ENCODE data around the gene SET. TPM values are rescaled to one million over a fixed set of nuclear protein-coding genes. Genes with fewer than 3 reads are reported as not detected.

Gene SET
- total and polyA plus RNA-seq, 2 of the 13 experiments (the other 11 are each of a cell fraction or from before 2014, with no cell fraction given) = 94.2 to 611 TPM

DNA sequence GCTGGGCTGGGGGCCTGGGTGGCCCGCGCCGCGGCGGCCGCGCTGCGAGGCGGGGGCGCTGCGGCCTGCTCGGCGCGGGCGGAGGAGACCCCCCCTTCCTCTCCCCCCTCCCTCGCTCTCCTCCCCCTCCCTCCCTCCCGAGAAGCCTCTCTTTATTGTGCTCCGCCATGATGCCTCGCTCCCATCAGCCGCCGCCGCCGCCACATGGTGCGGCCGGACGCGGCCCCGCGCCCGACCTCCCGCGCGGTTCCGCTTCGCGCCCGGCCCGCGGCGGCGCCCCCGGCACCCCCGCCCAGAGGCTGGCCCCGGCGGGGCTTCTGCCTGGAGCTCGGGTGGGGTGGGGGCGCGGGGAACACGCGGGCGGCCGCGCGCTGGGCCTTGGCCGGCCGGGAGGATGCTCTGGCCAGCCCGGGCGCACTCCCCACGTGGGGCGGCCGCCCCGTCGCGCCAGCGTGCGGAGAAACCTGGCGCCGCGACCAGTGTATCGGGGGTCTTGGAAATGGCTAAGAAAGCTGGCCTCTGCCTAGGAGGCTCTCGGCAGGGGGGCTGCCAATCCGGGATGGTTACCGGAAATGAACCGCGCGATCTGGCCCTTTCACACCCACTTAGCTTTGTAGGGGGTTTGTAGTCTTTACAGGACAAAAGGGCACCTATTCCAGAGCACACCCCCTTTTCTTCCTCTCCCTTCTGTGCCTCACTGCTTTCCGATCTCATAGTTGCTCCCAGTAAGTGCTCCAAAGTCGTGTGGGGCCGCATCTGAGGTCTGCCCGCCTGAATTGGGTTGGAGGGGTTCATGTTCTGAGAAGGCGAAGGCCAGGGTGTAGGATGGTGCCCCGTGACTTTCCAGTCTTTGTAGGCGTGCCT, 1.0 kb downstream of the SET start (continued):
- no peak for TF ChIP-seq ATF4 (CRISPR knock-in tag; IDR thresholded peaks at IDR 0.05)
- TF ChIP-seq, protein P1, sequence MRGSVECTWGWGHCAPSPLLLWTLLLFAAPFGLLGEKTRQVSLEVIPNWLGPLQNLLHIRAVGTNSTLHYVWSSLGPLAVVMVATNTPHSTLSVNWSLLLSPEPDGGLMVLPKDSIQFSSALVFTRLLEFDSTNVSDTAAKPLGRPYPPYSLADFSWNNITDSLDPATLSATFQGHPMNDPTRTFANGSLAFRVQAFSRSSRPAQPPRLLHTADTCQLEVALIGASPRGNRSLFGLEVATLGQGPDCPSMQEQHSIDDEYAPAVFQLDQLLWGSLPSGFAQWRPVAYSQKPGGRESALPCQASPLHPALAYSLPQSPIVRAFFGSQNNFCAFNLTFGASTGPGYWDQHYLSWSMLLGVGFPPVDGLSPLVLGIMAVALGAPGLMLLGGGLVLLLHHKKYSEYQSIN (CRISPR knock-in tag; IDR thresholded peaks at IDR 0.05; ENCODE audit: borderline replicate concordance) = no peak
- no peak for TF ChIP-seq NFE2L2 (IDR thresholded peaks at IDR 0.05; ENCODE audit: low read length)
- no peak for TF ChIP-seq ZNF446 (CRISPR knock-in tag; IDR thresholded peaks at IDR 0.05)
- 0 out of 2 replicates have a peak, but pooled peaks have one; percentile 42 for TF ChIP-seq HNF1B (CRISPR knock-in tag; IDR thresholded peaks at IDR 0.05)
- TF ChIP-seq HNRNPLL (IDR thresholded peaks at IDR 0.05; ENCODE audit: low read depth, low read length, poor library complexity, severe bottlenecking) = no peak
- TF ChIP-seq NKX3-1 (CRISPR knock-in tag; IDR thresholded peaks at IDR 0.05) = no peak
- no peak for TF ChIP-seq ZBTB8A (CRISPR knock-in tag; IDR thresholded peaks at IDR 0.05; ENCODE audit: borderline replicate concordance, low read depth)
- no peak for TF ChIP-seq ADNP (CRISPR knock-in tag; IDR thresholded peaks at IDR 0.05)
- no peak for TF ChIP-seq GRHL1 (CRISPR knock-in tag; conservative IDR thresholded peaks at IDR 0.05)
- no peak for TF ChIP-seq SRSF4 (IDR thresholded peaks at IDR 0.05; ENCODE audit: low read depth, low read length, poor library complexity, severe bottlenecking)
- TF ChIP-seq RBM22 (optimal IDR thresholded peaks at IDR 0.05; ENCODE audit: low read length) = peak; percentile 80
- no peak for TF ChIP-seq CAMTA2 (CRISPR knock-in tag; IDR thresholded peaks at IDR 0.05; ENCODE audit: borderline replicate concordance)
- no peak for TF ChIP-seq KLF16 (CRISPR knock-in tag; IDR thresholded peaks at IDR 0.05)
- 0 out of 2 replicates have a peak, but pooled peaks have one; percentile 23 for TF ChIP-seq ZNF607 (CRISPR knock-in tag; IDR thresholded peaks at IDR 0.05; ENCODE audit: borderline replicate concordance)
- TF ChIP-seq, protein P2, sequence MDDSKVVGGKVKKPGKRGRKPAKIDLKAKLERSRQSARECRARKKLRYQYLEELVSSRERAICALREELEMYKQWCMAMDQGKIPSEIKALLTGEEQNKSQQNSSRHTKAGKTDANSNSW (CRISPR knock-in tag; IDR thresholded peaks at IDR 0.05; ENCODE audit: borderline replicate concordance) = no peak
- TF ChIP-seq, protein P3, sequence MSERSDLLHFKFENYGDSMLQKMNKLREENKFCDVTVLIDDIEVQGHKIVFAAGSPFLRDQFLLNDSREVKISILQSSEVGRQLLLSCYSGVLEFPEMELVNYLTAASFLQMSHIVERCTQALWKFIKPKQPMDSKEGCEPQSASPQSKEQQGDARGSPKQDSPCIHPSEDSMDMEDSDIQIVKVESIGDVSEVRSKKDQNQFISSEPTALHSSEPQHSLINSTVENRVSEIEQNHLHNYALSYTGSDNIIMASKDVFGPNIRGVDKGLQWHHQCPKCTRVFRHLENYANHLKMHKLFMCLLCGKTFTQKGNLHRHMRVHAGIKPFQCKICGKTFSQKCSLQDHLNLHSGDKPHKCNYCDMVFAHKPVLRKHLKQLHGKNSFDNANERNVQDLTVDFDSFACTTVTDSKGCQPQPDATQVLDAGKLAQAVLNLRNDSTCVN (CRISPR knock-in tag; IDR thresholded peaks at IDR 0.05; ENCODE audit: borderline replicate concordance) = no peak
- TF ChIP-seq, protein P4, sequence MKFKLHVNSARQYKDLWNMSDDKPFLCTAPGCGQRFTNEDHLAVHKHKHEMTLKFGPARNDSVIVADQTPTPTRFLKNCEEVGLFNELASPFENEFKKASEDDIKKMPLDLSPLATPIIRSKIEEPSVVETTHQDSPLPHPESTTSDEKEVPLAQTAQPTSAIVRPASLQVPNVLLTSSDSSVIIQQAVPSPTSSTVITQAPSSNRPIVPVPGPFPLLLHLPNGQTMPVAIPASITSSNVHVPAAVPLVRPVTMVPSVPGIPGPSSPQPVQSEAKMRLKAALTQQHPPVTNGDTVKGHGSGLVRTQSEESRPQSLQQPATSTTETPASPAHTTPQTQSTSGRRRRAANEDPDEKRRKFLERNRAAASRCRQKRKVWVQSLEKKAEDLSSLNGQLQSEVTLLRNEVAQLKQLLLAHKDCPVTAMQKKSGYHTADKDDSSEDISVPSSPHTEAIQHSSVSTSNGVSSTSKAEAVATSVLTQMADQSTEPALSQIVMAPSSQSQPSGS (CRISPR knock-in tag; IDR thresholded peaks at IDR 0.05) = no peak
- TF ChIP-seq SIX4 (CRISPR knock-in tag; IDR thresholded peaks at IDR 0.05) = no peak
